Stomach smooth muscle (tissue), 2 donors: ENCODE measurements around the gene ZNF57.
"Not testable (repeated sequence)": the region's sequence is repeated elsewhere in the genome, so short reads cannot be mapped to it uniquely, and the experiment has no call there.

Experiments
- H3K27ac ChIP-seq: one replicate; pipeline ENCODE4 v1.7.0; 2013; ENCODE audit warnings: mild to moderate bottlenecking, low read length, inconsistent platforms
- H3K27me3 ChIP-seq, 2 donors: one replicate each; pipeline ENCODE4 v1.7.0; 2013; ENCODE audit warnings: low read length in 2 of 2; ENCODE audit not compliant: insufficient read depth in 2 of 2, control insufficient read depth in 1 of 2
- H3K36me3 ChIP-seq, 2 donors: one replicate each; pipeline ENCODE4 v1.7.0; 2013; ENCODE audit warnings: low read length in 2 of 2; ENCODE audit not compliant: control insufficient read depth in 2 of 2, insufficient read depth in 2 of 2
- H3K4me1 ChIP-seq: one replicate; pipeline ENCODE4 v1.7.0; 2013; ENCODE audit warnings: low read length; ENCODE audit not compliant: control insufficient read depth, insufficient read depth
- H3K4me3 ChIP-seq, 2 donors: one replicate each; pipeline ENCODE4 v1.7.0; 2013; ENCODE audit warnings: low read length in 2 of 2
- H3K9ac ChIP-seq, 2 donors: one replicate each; pipeline ENCODE4 v1.7.0; 2013; ENCODE audit warnings: low read length in 2 of 2, mild to moderate bottlenecking in 1 of 2
- H3K9me3 ChIP-seq, 2 donors: one replicate each; pipeline ENCODE4 v1.7.0; 2013; ENCODE audit warnings: low read length in 2 of 2; ENCODE audit not compliant: control insufficient read depth in 2 of 2
- donor health status: healthy.
- donor health status: Pancreatic carcinoma.

The ZNF57 gene

DNA sequence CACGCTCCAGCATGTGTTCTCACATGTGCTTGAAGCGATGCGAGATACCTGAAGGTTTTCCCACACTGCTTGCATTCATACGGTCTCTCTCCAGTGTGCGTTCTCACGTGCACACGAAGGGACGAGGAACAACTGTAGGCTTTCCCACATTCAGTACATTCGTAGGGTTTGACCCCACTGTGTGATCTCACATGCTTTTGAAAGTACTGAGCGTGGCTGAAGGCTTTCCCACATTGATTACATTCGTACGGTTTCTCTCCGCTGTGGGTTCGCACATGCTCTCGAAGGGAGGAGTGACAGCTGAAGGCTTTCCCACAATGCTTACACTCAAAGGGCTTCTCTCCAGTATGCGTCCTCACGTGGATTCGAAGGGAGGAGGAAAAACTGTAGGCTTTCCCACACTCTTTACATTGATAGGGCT, 32.8 kb downstream of the ZNF57 start:
- Histone ChIP-seq H3K9me3 (peaks cover 23 to 28% of the 10 kb centered on the region in 2 donors), H3K4me3 (peak overlapping the region in 1 of 2 donors; percentile 0), H3K4me1 (no peaks in the 10 kb centered on the region), H3K27ac (no peak overlapping the region), H3K9ac (no peak overlapping the region), H3K27me3 (no peaks in the 10 kb centered on the region), H3K36me3 (peaks cover 24 to 30% of the 10 kb centered on the region in 2 donors)

DNA sequence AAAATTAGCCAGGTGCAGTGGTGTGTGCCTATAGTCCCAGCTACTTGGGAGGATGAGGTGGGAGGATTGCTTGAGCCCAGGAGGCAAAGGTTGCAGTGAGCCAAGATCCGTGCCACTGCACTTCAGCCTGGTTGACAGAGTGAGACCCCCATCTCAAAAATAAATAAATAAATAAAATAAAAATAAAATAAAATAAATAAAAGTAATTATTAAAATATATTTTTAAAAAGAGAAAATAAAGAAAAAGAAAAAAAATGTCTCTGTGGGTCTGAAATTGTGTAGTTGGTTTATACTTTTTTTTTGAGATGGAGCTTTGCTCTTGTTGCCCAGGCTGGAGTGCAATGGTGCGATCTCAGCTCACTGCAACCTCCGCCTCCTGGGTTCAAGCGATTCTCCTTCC, 35.1 kb downstream of the ZNF57 start:
- H3K27me3 ChIP-seq, H3K4me3 ChIP-seq, H3K9ac ChIP-seq, H3K4me1 ChIP-seq, H3K27ac ChIP-seq: not testable (repeated sequence)
- H3K36me3 ChIP-seq, result peaks cover 27 to 31% of the 10 kb centered on the region in 2 donors
- H3K9me3 ChIP-seq, result peaks cover 20 to 23% of the 10 kb centered on the region in 2 donors

DNA sequence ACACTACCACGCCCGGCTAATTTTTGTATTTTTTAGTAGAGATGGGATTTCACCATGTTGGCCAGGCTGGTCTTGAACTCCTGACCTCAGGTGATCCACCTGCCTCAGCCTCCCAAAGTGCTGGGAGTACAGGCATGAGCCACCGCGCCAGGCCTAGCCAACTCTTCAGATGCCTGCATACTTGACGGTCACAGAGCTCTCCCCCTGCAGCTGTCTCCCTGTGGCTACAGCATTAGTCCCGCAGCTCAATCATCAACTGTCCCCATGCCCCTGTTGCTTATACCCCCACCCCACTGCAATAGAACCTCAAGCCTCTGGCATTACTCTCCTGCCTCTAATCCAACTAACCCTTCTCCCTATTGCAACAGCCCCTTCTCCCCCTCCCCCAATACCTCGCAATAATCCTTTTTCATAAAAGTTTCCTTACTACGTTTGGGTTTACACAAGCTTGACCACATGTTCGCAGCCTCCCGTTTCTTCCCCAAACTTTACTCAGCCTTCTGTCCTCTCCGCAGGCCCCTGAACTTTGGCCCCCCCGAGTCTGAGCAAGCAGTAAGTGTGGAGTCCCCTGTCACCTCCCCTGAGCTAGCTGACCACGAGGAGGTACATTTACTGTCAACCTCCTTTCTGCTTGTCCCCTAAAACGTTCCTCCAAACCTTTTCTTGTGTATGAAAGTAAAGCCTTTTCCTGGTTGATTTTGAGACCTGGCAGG, 42.4 kb downstream of the ZNF57 start:
- Histone ChIP-seq H3K27me3 (no peaks in the 10 kb centered on the region), H3K4me1 (peaks cover 11% of the 10 kb centered on the region), H3K9ac (no peak overlapping the region), H3K27ac (no peak overlapping the region), H3K9me3 (no peaks in the 10 kb centered on the region), H3K4me3 (no peak overlapping the region), H3K36me3 (peaks cover 1 to 10% of the 10 kb centered on the region in 2 donors)

DNA sequence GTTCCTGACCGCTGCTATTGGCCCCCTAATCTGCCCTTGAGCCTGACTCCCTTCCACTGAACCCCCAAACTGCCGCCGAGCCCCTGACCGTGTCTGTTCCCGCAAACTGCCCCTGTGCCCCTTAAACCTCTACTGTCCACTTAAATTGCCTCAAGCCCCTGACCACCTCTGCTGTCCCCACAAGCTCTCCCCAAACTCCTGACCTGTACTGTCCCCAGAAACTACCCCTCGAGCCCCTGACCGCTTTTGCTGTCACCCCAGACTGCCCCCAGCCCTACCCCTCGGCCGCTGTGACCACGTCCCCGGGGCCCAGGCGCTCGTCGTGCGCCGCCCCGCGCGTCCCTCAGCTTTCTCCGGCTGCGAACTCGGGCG, 43.7 kb downstream of the ZNF57 start:
- Histone ChIP-seq H3K36me3 (peaks cover 0 to 4% of the 10 kb centered on the region in 2 donors), H3K9ac (peak overlapping the region; percentile 78 to 86), H3K4me3 (peak overlapping the region; percentile 81 to 90), H3K27ac (peak overlapping the region; percentile 91), H3K4me1 (peaks cover 15% of the 10 kb centered on the region), H3K9me3 (no peaks in the 10 kb centered on the region), H3K27me3 (no peaks in the 10 kb centered on the region)

DNA sequence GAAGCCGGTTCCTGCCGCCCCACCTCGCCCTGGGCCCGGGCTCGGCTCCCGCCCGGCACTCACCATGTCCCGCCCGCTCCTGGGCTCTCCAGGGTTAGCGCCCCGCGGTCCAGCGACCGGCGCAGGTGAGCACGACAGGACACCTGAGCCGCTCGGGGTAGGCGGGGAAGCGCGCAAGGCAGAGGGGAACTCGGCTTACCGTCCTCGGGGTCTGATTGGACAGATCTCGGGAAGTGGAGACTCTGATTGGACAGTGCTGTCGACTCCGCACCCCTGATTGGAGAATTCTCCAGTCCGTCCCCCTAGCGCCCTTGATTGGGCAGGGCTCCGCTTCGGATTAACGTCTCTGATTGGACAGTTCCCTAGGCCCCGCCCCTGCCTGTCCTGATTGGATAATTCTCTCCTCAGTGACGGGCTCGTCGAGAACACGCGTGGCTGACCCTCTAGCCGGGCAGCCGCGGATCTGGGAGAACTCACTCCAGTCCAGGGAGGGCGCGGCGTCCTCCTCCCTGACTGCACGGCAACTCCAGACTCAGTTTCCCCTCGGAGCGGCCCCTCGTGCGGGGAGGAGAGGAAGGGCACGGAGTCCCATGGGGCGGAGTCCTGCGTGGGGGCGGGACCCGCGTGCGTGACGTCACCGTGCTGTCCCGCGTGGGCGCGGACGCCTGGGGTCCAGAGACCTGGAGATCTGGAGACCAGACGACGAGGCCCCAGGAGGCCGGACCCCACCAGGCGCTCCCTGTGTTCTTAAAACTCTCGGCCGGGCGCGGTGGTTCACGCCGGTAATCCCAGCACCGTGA, 44.2 kb downstream of the ZNF57 start, which contains the start of gene ZNF77:
ZNF77 (minus strand) TSS at position 197 of the 800 bp plus-strand sequence; CDS start at position 66, 131 bp downstream.
- H3K9ac ChIP-seq, result peak within 1 kb of the TSS; percentile 78 to 86
- H3K4me1 ChIP-seq, result peaks cover 20% of the 10 kb centered on the region
- peak within 1 kb of the TSS; percentile 81 to 90 for H3K4me3 ChIP-seq
- H3K36me3 ChIP-seq, result no peaks in the 10 kb centered on the region
- peak within 1 kb of the TSS; percentile 91 for H3K27ac ChIP-seq
- no peaks in the 10 kb centered on the region for H3K27me3 ChIP-seq
- no peaks in the 10 kb centered on the region for H3K9me3 ChIP-seq

DNA sequence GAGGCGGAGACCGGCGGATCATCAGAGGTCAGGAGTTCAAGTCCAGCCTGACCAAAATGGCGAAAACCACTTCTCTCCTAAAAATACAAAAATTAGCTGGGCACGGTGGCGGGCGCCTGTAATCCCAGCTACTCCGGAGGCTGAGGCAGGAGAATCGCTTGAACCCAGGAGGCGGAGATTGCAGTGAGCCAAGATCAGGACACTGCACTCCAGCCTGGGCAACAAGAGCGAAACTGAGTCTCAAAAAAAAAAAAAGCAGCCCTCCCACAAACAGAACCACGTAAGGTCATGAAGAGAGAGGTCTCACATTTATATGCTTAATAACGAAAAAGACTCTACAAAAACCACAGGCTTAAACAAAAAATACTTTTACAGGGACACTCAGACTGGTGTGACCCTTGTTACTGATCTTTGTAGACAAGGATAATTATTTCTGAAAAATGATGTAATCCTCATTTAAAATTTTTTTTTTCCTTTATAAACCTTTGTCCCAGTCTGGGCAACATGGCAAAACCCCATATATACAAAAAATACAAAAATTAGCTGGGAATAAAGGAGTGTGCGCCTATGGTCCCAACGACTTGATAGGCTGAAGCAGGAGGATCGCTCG, 45.0 kb downstream of the ZNF57 start:
- Histone ChIP-seq H3K9me3 (no peaks in the 10 kb centered on the region), H3K4me1 (peaks cover 20% of the 10 kb centered on the region), H3K9ac (peak overlapping the region; percentile 68 to 86), H3K4me3 (peak overlapping the region; percentile 81 to 90), H3K27me3 (no peaks in the 10 kb centered on the region), H3K27ac (peak overlapping the region; percentile 91), H3K36me3 (no peaks in the 10 kb centered on the region)

DNA sequence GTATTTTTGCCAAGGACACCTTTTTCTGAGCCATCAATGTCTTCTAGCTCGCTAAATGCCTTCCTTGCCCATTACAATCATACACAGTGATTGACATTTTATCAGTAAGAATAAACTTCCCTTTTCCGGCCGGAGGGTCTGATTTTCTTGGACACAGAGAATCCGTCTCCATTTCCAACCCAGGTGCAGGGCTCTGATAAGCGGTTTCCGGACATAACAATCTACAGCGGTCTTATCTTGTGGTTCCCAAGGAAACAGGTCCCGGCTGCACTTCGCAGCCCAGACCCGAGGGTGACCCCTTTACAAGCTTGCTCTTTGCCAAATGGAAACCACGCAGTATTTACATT, 49.2 kb downstream of the ZNF57 start:
- H3K27ac ChIP-seq, result peak overlapping the region; percentile 97
- no peaks in the 10 kb centered on the region for H3K36me3 ChIP-seq
- no peaks in the 10 kb centered on the region for H3K27me3 ChIP-seq
- H3K4me3 ChIP-seq, result peak overlapping the region; percentile 97 to 99
- peaks cover 13% of the 10 kb centered on the region for H3K4me1 ChIP-seq
- H3K9ac ChIP-seq, result peak overlapping the region; percentile 92 to 99
- no peaks in the 10 kb centered on the region for H3K9me3 ChIP-seq

DNA sequence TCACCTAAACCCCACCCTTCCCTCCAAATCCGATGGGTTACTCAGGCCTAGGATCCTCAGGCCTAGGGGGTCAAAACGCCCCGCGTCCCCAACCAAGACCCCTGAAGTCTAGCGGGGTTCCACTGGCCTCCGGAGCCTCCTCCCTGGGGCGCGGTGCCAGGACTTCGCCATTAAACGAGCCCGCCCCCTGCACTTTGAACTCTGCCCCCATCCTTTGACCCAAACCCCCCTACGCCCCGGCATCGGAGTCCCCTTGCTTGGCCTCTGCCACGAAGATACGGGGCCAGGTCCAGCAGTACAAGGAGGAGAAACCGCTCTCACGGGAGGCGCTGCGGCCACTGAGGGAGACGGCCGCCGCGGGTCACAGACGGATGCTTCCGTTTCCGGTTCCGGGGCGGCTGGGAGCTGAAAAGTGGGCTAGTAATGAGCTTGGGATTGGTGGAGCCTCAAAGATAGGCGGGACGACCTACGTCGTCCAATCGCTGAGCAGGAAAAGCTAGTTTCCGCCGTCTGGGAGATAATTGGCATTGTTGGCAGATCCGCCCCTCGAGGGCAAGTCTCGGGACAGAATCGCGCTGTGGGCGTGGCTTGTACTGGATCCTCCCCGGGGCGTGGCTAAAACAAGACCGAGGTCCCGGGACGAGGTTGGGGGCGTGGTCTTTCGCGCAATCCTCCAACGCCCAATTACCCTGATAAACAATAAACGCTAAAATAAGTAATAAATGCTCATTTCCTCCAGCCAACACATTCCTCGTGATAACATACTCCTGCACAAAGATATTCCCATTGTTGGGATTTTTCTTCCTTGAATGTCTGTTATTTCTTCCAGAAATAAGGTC, 49.8 kb downstream of the ZNF57 start:
- Histone ChIP-seq H3K27me3 (no peaks in the 10 kb centered on the region), H3K4me1 (peaks cover 12% of the 10 kb centered on the region)

DNA sequence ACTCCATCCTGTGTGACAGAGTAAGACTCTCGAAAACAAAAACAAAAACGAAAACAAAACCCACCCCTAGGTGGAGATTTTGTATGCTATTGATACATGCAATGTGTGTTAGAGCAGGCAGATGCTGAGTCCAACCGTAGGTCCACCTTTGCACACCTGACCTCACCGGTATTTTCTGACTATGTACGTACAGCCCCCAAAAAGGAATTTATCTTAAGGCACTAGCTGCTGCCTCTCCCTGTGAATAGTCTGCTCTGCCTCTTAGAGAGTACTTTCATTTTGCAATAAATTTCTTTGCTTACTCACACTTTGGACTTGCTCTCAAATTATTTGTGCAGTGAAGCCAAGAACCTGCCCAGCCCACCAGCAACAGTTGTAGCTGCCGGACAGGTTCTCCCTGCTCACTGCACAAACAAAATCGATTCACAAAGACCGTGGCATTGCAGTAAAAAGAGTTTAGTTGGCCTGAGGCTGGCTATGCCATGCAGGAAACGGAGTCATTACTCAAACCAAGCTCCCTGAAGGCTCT, 52.3 kb downstream of the ZNF57 start:
- peaks cover 10% of the 10 kb centered on the region for H3K4me1 ChIP-seq
- H3K4me3 ChIP-seq, result no peak overlapping the region
- no peaks in the 10 kb centered on the region for H3K27me3 ChIP-seq
- no peaks in the 10 kb centered on the region for H3K9me3 ChIP-seq
- no peak overlapping the region for H3K27ac ChIP-seq
- H3K9ac ChIP-seq, result no peak overlapping the region
- H3K36me3 ChIP-seq, result no peaks in the 10 kb centered on the region

More for the DNA sequence above, 49.8 kb downstream of the ZNF57 start:
- peak overlapping the region; percentile 92 to 99 for H3K9ac ChIP-seq
- peak overlapping the region; percentile 97 to 99 for H3K4me3 ChIP-seq
- no peaks in the 10 kb centered on the region for H3K9me3 ChIP-seq
- H3K36me3 ChIP-seq, result no peaks in the 10 kb centered on the region
- peak overlapping the region; percentile 97 for H3K27ac ChIP-seq

DNA sequence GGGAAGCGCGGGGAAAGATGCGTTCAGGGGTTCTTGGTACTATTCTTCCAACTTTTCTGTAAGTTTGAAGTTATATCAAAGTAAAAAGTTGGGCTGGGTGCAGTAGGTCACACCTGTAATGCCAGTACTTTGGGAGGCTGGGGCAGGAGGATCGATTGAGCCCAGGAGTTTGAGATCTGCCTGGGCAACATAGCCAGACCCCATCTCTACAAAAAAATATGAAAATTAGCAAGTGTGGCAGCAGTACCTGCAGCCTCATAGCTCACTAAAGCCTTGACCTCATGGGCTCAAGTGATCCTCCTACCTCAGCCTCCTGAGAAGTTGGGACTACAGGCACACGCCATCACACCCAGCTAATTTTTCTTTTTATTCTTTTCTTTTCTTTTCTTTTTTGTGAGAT, 56.4 kb downstream of the ZNF57 start:
- H3K9me3 ChIP-seq, result no peaks in the 10 kb centered on the region

More for the DNA sequence above, 56.4 kb downstream of the ZNF57 start:
- Histone ChIP-seq H3K27ac (no peak overlapping the region), H3K4me3 (no peak overlapping the region), H3K4me1 (no peaks in the 10 kb centered on the region), H3K27me3 (no peaks in the 10 kb centered on the region), H3K9ac (no peak overlapping the region), H3K36me3 (no peaks in the 10 kb centered on the region)
